Measurements from ENCODE around the gene MEGF10. TPM values are rescaled to one million over a fixed set of nuclear protein-coding genes. Genes with fewer than 3 reads are reported as not detected.

MEGF10 gene
- total and polyA plus RNA-seq, 10 of the 15 experiments (the other 5 are each of a cell fraction or from before 2014, with no cell fraction given), result 0.03 to 0.21 (median 0.05) TPM; not detected in 5

DNA sequence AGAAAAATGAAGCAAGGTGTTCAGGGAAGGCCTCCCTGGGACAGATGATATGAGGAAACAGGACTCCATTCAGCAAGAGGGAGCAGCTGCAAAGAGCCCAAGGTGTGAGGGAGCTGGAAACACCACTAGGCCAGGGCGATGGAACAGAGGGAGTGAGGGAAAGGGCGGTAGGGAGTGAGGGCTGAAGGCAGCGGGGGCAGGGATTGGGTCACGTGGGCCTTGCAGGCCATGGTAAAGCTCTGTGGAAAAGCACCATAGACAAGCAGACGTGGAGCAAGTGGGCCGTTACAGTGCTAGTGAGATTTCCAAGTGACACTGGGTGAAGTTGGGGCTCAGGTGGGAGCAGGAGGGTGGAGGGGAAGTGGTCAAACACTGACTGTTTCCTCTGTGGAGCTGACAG is 216.0 kb downstream of the MEGF10 start:
- DNase-seq (ENCODE audit: low read depth, low spot score), result no peak
- ChIA-PET CTCF (interaction anchor here (1.2 kb wide), 1 partner anchor 14 kb away, joined by 5 read pairs; no protein-coding TSS in a partner anchor), RAD21 (ENCODE audit: unreplicated experiment) (no interaction called here), SMC1A (ENCODE audit: uncharacterized antibody, unreplicated experiment) (interaction anchor here (0.7 to 1.0 kb wide), 3 partner anchors 13 to 18 kb away, joined by 3 to 5 read pairs (median 4); no protein-coding TSS in a partner anchor), POLR2A (no interaction called here)
- Histone ChIP-seq H2AFZ (ENCODE audit: control insufficient read depth, low read depth, low read length) (no peak overlapping the region), H3K27me3 (replicated peaks in 1 of 2; ENCODE audit: control insufficient read depth in 2 of 2, insufficient read depth in 2 of 2, low read length in 1 of 2) (peaks cover 0 to 2% of the 10 kb centered on the region in 2 experiments; a peak in 2 of 4 replicates), H3K79me2 (ENCODE audit: control insufficient read depth, insufficient read depth, low read length) (no peaks in the 10 kb centered on the region), H3K36me3 (ENCODE audit: control insufficient read depth in 2 of 2, insufficient read depth in 2 of 2, low read length in 1 of 2) (no peaks in the 10 kb centered on the region), H3K4me1 (ENCODE audit: control insufficient read depth, insufficient read depth, low read length) (no peaks in the 10 kb centered on the region), H3K9ac (ENCODE audit: control insufficient read depth, insufficient read depth, low read length) (no peak overlapping the region), H3K4me3 (no peak overlapping the region), H3K9me3 (replicated peaks; ENCODE audit: control insufficient read depth, insufficient read depth, low read length) (no peaks in the 10 kb centered on the region), H4K20me1 (ENCODE audit: control insufficient read depth, insufficient read depth) (no peaks in the 10 kb centered on the region), H3K4me2 (ENCODE audit: control insufficient read depth, insufficient read depth) (no peak overlapping the region), H3K27ac (ENCODE audit: control insufficient read depth, insufficient read depth) (no peak overlapping the region)
- no peak for TF ChIP-seq YBX1 (IDR thresholded peaks at IDR 0.05)
- TF ChIP-seq, protein P1, sequence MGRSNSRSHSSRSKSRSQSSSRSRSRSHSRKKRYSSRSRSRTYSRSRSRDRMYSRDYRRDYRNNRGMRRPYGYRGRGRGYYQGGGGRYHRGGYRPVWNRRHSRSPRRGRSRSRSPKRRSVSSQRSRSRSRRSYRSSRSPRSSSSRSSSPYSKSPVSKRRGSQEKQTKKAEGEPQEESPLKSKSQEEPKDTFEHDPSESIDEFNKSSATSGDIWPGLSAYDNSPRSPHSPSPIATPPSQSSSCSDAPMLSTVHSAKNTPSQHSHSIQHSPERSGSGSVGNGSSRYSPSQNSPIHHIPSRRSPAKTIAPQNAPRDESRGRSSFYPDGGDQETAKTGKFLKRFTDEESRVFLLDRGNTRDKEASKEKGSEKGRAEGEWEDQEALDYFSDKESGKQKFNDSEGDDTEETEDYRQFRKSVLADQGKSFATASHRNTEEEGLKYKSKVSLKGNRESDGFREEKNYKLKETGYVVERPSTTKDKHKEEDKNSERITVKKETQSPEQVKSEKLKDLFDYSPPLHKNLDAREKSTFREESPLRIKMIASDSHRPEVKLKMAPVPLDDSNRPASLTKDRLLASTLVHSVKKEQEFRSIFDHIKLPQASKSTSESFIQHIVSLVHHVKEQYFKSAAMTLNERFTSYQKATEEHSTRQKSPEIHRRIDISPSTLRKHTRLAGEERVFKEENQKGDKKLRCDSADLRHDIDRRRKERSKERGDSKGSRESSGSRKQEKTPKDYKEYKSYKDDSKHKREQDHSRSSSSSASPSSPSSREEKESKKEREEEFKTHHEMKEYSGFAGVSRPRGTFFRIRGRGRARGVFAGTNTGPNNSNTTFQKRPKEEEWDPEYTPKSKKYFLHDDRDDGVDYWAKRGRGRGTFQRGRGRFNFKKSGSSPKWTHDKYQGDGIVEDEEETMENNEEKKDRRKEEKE (IDR thresholded peaks at IDR 0.05), result no peak
- TF ChIP-seq RELA (IDR thresholded peaks at IDR 0.05; ENCODE audit: borderline replicate concordance, partially characterized antibody), result no peak
- no peak for TF ChIP-seq RUNX3 (IDR thresholded peaks at IDR 0.05; ENCODE audit: low read length)
- no peak for TF ChIP-seq ZNF207 (IDR thresholded peaks at IDR 0.05; ENCODE audit: borderline replicate concordance)
- TF ChIP-seq SREBF1 (IDR thresholded peaks at IDR 0.05; ENCODE audit: low read length), result no peak
- TF ChIP-seq, protein P2, sequence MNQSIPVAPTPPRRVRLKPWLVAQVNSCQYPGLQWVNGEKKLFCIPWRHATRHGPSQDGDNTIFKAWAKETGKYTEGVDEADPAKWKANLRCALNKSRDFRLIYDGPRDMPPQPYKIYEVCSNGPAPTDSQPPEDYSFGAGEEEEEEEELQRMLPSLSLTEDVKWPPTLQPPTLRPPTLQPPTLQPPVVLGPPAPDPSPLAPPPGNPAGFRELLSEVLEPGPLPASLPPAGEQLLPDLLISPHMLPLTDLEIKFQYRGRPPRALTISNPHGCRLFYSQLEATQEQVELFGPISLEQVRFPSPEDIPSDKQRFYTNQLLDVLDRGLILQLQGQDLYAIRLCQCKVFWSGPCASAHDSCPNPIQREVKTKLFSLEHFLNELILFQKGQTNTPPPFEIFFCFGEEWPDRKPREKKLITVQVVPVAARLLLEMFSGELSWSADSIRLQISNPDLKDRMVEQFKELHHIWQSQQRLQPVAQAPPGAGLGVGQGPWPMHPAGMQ (IDR thresholded peaks at IDR 0.05; ENCODE audit: borderline replicate concordance), result no peak
- TF ChIP-seq, protein P3, sequence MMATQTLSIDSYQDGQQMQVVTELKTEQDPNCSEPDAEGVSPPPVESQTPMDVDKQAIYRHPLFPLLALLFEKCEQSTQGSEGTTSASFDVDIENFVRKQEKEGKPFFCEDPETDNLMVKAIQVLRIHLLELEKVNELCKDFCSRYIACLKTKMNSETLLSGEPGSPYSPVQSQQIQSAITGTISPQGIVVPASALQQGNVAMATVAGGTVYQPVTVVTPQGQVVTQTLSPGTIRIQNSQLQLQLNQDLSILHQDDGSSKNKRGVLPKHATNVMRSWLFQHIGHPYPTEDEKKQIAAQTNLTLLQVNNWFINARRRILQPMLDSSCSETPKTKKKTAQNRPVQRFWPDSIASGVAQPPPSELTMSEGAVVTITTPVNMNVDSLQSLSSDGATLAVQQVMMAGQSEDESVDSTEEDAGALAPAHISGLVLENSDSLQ (IDR thresholded peaks at IDR 0.05), result no peak
- no peak for TF ChIP-seq FOXM1 (IDR thresholded peaks at IDR 0.05; ENCODE audit: low read depth, low read length)
- TF ChIP-seq NFIC (IDR thresholded peaks at IDR 0.05; ENCODE audit: low read depth, low read length), result no peak
- no peak for TF ChIP-seq HDGF (IDR thresholded peaks at IDR 0.05)
- TF ChIP-seq NR2C2 (IDR thresholded peaks at IDR 0.05; ENCODE audit: borderline replicate concordance, control insufficient read depth, insufficient read length, low read depth), result no peak
- no peak for TF ChIP-seq IKZF2 (IDR thresholded peaks at IDR 0.05)
- TF ChIP-seq SMC3 (IDR thresholded peaks at IDR 0.05; ENCODE audit: borderline replicate concordance, low read length), result no peak
- no peak for TF ChIP-seq BRCA1 (IDR thresholded peaks at IDR 0.05; ENCODE audit: low read depth, low read length)
- TF ChIP-seq, protein P4, sequence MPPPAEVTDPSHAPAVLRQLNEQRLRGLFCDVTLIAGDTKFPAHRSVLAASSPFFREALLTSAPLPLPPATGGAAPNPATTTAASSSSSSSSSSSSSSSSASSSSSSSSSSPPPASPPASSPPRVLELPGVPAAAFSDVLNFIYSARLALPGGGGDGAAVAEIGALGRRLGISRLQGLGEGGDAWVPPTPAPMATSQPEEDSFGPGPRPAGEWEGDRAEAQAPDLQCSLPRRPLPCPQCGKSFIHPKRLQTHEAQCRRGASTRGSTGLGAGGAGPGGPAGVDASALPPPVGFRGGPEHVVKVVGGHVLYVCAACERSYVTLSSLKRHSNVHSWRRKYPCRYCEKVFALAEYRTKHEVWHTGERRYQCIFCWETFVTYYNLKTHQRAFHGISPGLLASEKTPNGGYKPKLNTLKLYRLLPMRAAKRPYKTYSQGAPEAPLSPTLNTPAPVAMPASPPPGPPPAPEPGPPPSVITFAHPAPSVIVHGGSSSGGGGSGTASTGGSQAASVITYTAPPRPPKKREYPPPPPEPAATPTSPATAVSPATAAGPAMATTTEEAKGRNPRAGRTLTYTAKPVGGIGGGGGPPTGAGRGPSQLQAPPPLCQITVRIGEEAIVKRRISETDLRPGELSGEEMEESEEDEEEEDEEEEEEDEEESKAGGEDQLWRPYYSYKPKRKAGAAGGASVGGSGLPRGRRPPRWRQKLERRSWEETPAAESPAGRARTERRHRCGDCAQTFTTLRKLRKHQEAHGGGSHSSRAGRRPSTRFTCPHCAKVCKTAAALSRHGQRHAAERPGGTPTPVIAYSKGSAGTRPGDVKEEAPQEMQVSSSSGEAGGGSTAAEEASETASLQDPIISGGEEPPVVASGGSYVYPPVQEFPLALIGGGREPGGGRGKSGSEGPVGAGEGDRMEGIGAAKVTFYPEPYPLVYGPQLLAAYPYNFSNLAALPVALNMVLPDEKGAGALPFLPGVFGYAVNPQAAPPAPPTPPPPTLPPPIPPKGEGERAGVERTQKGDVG (CRISPR knock-in tag; IDR thresholded peaks at IDR 0.05), result no peak
- BruUV-seq (replicated peaks), result no TSS peak
- intact Hi-C loops (cut with micrococcal nuclease; ENCODE audit: unreplicated experiment), result no loop called here
- WGBS (ENCODE audit: insufficient coverage, insufficient replicate concordance, low lambda C conversion rate, missing lambda C conversion rate), result 44% methylated on average over 6 of the region's 6 CpGs
- no peak for FAIRE-seq
- in situ Hi-C loops (cut with MboI), result no loop called here
- ATAC-seq, result no peak
